HCT116 (cell line): Measurements from ENCODE around the gene USP48. TPM values are rescaled to one million over a fixed set of nuclear protein-coding genes. Genes with fewer than 3 reads are reported as not detected.

Experiments
- ATAC-seq: fragments of 200-7000 bp; cut with Tn5 transposase; 2 replicates; pipeline ENCODE4 v1.9.1; 2020; ENCODE audit warnings: mild to moderate bottlenecking, moderate library complexity
- BruUV-seq: library from RNA; stranded (reverse); fragments of 400-500 nt; replicated peaks from 2 replicates; lab custom pipeline; 2021; lab: Mats Ljungman, UMichigan
- CTCF ChIA-PET: fragments of 300-600 bp; sonication (Branson Sonifier 250); formaldehyde crosslinking; loops from one replicate; lab custom pipeline; 2021; ENCODE audit warnings: antibody characterized with exemption; lab: Charles Lee
- POLR2A ChIA-PET: fragments of 300-600, 350-600 bp; sonication (Branson Sonifier 250); formaldehyde crosslinking; loops from one replicate; lab custom pipeline; 2021; ENCODE audit warnings: antibody characterized with exemption; lab: Charles Lee
- RAD21 ChIA-PET, 2 experiments: fragments of 300-600 bp; sonication (Branson Sonifier 250); formaldehyde crosslinking; loops; one replicate each; lab custom pipeline; 2023; ENCODE audit warnings: low total read pairs in 2 of 2; ENCODE audit not compliant: uncharacterized antibody in 2 of 2, unreplicated experiment in 2 of 2, low non-redundant PET in 1 of 2; lab: Charles Lee
- DNase-seq: peaks from one replicate; pipeline ENCODE4 v3.0.0-alpha.2; 2010; ENCODE audit warnings: low read depth, low spot score
- H2AFZ ChIP-seq: fragments of 200-600 bp; shearing (Covaris generic), sonication (generic); 2 replicates; pipeline ENCODE4 v1.6.1; 2017; ENCODE audit warnings: low read depth, mixed run types, mixed read lengths, antibody characterized with exemption, low read length; ENCODE audit not compliant: poor library complexity, severe bottlenecking
- H3K27ac ChIP-seq: 2 replicates; pipeline ENCODE4 v1.5.1; 2012; ENCODE audit warnings: low read depth, low read length
- H3K27me3 ChIP-seq: fragments of 200-600 bp; sonication (generic); 2 replicates; pipeline ENCODE4 v1.6.1; 2016; ENCODE audit warnings: mixed run types, low read length, mixed read lengths; ENCODE audit not compliant: insufficient read depth
- H3K36me3 ChIP-seq, 2 experiments: fragments of 200-500 bp in 1 of 2; fragments of 200-600 bp in 1 of 2; sonication (Bioruptor generic) in 1 of 2; sonication (generic) in 1 of 2; 2 replicates each; pipeline versions ENCODE4 v1.5.1 to v1.6.1; 2014 to 2016; ENCODE audit warnings: low read length in 2 of 2, inconsistent platforms in 1 of 2, mixed read lengths in 1 of 2, mixed run types in 1 of 2; ENCODE audit not compliant: insufficient read depth in 2 of 2, control insufficient read depth in 1 of 2
- H3K4me1 ChIP-seq, 2 experiments: fragments of 200-600 bp in 1 of 2; sonication (generic) in 1 of 2; 2 replicates each; pipeline versions ENCODE4 v1.5.1 to v1.6.1; 2012 to 2017; ENCODE audit warnings: low read length in 2 of 2, inconsistent platforms in 1 of 2, mild to moderate bottlenecking in 1 of 2, mixed read lengths in 1 of 2, mixed run types in 1 of 2, moderate library complexity in 1 of 2; ENCODE audit not compliant: insufficient read depth in 2 of 2, control insufficient read depth in 1 of 2
- H3K4me2 ChIP-seq: fragments of 200-600 bp; sonication (generic); 2 replicates; pipeline ENCODE4 v1.6.1; 2017; ENCODE audit warnings: mixed run types, low read length, mixed read lengths
- H3K4me3 ChIP-seq, 2 experiments: fragments of 200-600 bp in 1 of 2; sonication (generic) in 1 of 2; replicated peaks in 1 of 2; 2 replicates each; pipeline ENCODE4 v1.5.1; 2011 to 2016; ENCODE audit warnings: low read length in 2 of 2, control low read depth in 1 of 2, low read depth in 1 of 2, mild to moderate bottlenecking in 1 of 2, mixed read lengths in 1 of 2, mixed run types in 1 of 2
- H3K79me2 ChIP-seq: fragments of 200-600 bp; sonication (generic); 2 replicates; pipeline ENCODE4 v1.6.1; 2017; ENCODE audit warnings: mild to moderate bottlenecking, mixed run types, low read length, moderate library complexity, mixed read lengths; ENCODE audit not compliant: insufficient read depth
- H3K9ac ChIP-seq: fragments of 200-600 bp; sonication (generic); 2 replicates; pipeline ENCODE4 v1.6.1; 2016; ENCODE audit warnings: low read length, mixed read lengths
- H3K9me2 ChIP-seq: fragments of 200-600 bp; sonication (generic), shearing (Covaris generic); 2 replicates; pipeline ENCODE4 v1.6.1; 2017; ENCODE audit warnings: mixed run types, mild to moderate bottlenecking, moderate library complexity; ENCODE audit not compliant: insufficient read depth
- H3K9me3 ChIP-seq, 2 experiments: fragments of 200-500 bp in 1 of 2; fragments of 200-600 bp in 1 of 2; sonication (Bioruptor generic) in 1 of 2; sonication (generic) in 1 of 2; 2 replicates each; pipeline ENCODE4 v1.6.1; 2014 to 2017; ENCODE audit warnings: low read length in 2 of 2, mixed read lengths in 2 of 2, inconsistent platforms in 1 of 2, low read depth in 1 of 2, mild to moderate bottlenecking in 1 of 2, mixed run types in 1 of 2, moderate library complexity in 1 of 2; ENCODE audit not compliant: control insufficient read depth in 1 of 2, insufficient read depth in 1 of 2
- H4K20me1 ChIP-seq: fragments of 200-600 bp; sonication (generic), shearing (Covaris generic); 2 replicates; pipeline ENCODE4 v1.6.1; 2017; ENCODE audit warnings: mixed run types, mild to moderate bottlenecking, moderate library complexity; ENCODE audit not compliant: insufficient read depth
- ATF3 ChIP-seq: IDR thresholded peaks from 2 replicates; pipeline ENCODE4 v1.6.1; 2012
- CEBPB ChIP-seq: IDR thresholded peaks from 2 replicates; pipeline ENCODE4 v1.6.1; 2012; ENCODE audit warnings: low read depth
- EGR1 ChIP-seq: IDR thresholded peaks from 2 replicates; pipeline ENCODE4 v1.6.1; 2012; ENCODE audit warnings: low read depth
- ELF1 ChIP-seq: IDR thresholded peaks from 2 replicates; pipeline ENCODE4 v1.6.1; 2012; ENCODE audit warnings: low read depth, borderline replicate concordance
- EZH2 ChIP-seq: fragments of 200-600 bp; sonication (generic); IDR thresholded peaks from 2 replicates; pipeline ENCODE4 v1.6.1; 2017; ENCODE audit warnings: antibody characterized with exemption, mixed run types
- JUND ChIP-seq: IDR thresholded peaks from 2 replicates; pipeline ENCODE4 v1.6.1; 2012
- MAX ChIP-seq: IDR thresholded peaks from 2 replicates; pipeline ENCODE4 v1.6.1; 2012
- RAD21 ChIP-seq: IDR thresholded peaks from 2 replicates; pipeline ENCODE4 v1.6.1; 2012; ENCODE audit warnings: low read depth, mild to moderate bottlenecking
- SIN3A ChIP-seq: IDR thresholded peaks from 2 replicates; pipeline ENCODE4 v1.6.1; 2012; ENCODE audit warnings: low read depth
- SP1 ChIP-seq: IDR thresholded peaks from 2 replicates; pipeline ENCODE4 v1.6.1; 2012; ENCODE audit warnings: low read depth
- SRF ChIP-seq: IDR thresholded peaks from 2 replicates; pipeline ENCODE4 v1.6.1; 2012; ENCODE audit warnings: low read depth
- TCF7L2 ChIP-seq: IDR thresholded peaks from 2 replicates; pipeline ENCODE4 v1.7.0; 2011; ENCODE audit warnings: borderline replicate concordance, inconsistent platforms; ENCODE audit not compliant: insufficient read depth, insufficient read length; ENCODE audit errors: extremely low read depth
- ZBTB33 ChIP-seq: IDR thresholded peaks from 2 replicates; pipeline ENCODE4 v1.6.1; 2011; ENCODE audit warnings: mild to moderate bottlenecking, low read length, moderate library complexity; ENCODE audit not compliant: insufficient replicate concordance; ENCODE audit errors: extremely low read depth
- intact Hi-C: fragments of 100-400 bp; cut with micrococcal nuclease; formaldehyde crosslinking; loops from 2 replicates; pipeline ENCODE4 v1.10.0; 2022
- total RNA-seq: library from RNA; stranded (reverse); gene quantifications from one replicate; pipeline ENCODE4 v1.2.1, GENCODE V29; 2021; ENCODE audit not compliant: unreplicated experiment

The USP48 gene
- total RNA-seq, 1 experiment from 2014 or later = 54.8 TPM

GRCh38 chr1:21816602-21817302, 33.8 kb upstream of the USP48 start:
- POLR2A ChIA-PET = no interaction called here
- H3K4me3 ChIP-seq = no peak overlapping the region
- peak overlapping the region; percentile 41 for H3K4me2 ChIP-seq
- no peaks in the 10 kb centered on the region for H3K27me3 ChIP-seq
- H3K4me1 ChIP-seq = peaks cover 11 to 23% of the 10 kb centered on the region in 2 experiments; a peak in 3 of 4 replicates
- TF ChIP-seq JUND (no peak), ELF1 (no peak), SRF (no peak), RAD21 (no peak), SIN3A (no peak), EZH2 (no peak), ATF3 (no peak), CEBPB (no peak), MAX (no peak)
- H3K9ac ChIP-seq = no peak overlapping the region
- no peaks in the 10 kb centered on the region for H4K20me1 ChIP-seq
- BruUV-seq = no TSS peak
- RAD21 ChIA-PET = no interaction called here
- ATAC-seq (peak; percentile 62), DNase-seq (peak; percentile 18)
- no peak overlapping the region for H3K27ac ChIP-seq
- H3K79me2 ChIP-seq = no peaks in the 10 kb centered on the region
- H2AFZ ChIP-seq = peak overlapping the region; percentile 37
- H3K36me3 ChIP-seq = no peaks in the 10 kb centered on the region
- no peaks in the 10 kb centered on the region for H3K9me3 ChIP-seq
- no peaks in the 10 kb centered on the region for H3K9me2 ChIP-seq
- CTCF ChIA-PET = no interaction called here
- intact Hi-C loops = no loop called here

GRCh38 chr1:21815724-21816321, 32.9 kb upstream of the USP48 start:
- H3K4me2 ChIP-seq = no peak overlapping the region
- H3K9me3 ChIP-seq = no peaks in the 10 kb centered on the region
- intact Hi-C loops = no loop called here
- POLR2A ChIA-PET = no interaction called here
- no peak for ATAC-seq
- no peak for DNase-seq
- BruUV-seq = no TSS peak
- CTCF ChIA-PET = no interaction called here
- RAD21 ChIA-PET = no interaction called here
- no peaks in the 10 kb centered on the region for H3K9me2 ChIP-seq
- peaks cover 11 to 23% of the 10 kb centered on the region in 2 experiments; a peak in 3 of 4 replicates for H3K4me1 ChIP-seq
- no peak overlapping the region for H2AFZ ChIP-seq
- no peak overlapping the region for H3K9ac ChIP-seq
- no peak for TF ChIP-seq SP1
- TF ChIP-seq TCF7L2 = no peak
- no peak for TF ChIP-seq ELF1
- TF ChIP-seq EGR1 = no peak
- no peak for TF ChIP-seq ZBTB33
- H3K27ac ChIP-seq = no peak overlapping the region
- H3K27me3 ChIP-seq = no peaks in the 10 kb centered on the region
- H3K79me2 ChIP-seq = no peaks in the 10 kb centered on the region
- no peaks in the 10 kb centered on the region for H3K36me3 ChIP-seq
- no peaks in the 10 kb centered on the region for H4K20me1 ChIP-seq
- no peak overlapping the region for H3K4me3 ChIP-seq
